CD4-positive, alpha-beta T cell treated with Interleukin-6 for 4 hours (primary cell): ENCODE results near the gene IGSF5.
"Not testable (repeated sequence)": the region's sequence is repeated elsewhere in the genome, so short reads cannot be mapped to it uniquely, and the experiment has no call there.

Source experiments
- DNase-seq: peaks from one replicate; pipeline ENCODE4 v3.0.0-alpha.2; 2020; ENCODE audit warnings: mixed read lengths

The IGSF5 gene

DNA sequence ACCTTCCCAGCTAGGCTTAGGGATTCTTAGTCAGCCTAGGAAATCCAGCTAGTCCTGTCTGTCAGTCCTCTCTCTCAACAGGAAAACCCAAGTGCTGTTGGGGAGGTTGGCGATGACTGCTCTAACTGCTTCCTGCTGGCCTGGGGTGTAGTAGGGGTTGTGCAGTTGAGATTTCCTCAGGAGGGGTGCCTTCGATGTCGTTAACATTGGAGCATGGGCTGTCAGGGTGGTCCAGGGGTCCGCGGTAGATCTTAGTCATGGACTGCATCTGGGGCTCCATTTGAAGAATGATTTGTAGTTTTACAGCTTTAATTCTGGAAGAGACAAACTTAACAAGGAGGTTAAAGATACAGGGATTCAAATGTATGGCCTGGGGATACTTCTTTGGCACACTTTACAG is 5.5 kb upstream of the IGSF5 start:
- not testable (repeated sequence) for DNase-seq

DNA sequence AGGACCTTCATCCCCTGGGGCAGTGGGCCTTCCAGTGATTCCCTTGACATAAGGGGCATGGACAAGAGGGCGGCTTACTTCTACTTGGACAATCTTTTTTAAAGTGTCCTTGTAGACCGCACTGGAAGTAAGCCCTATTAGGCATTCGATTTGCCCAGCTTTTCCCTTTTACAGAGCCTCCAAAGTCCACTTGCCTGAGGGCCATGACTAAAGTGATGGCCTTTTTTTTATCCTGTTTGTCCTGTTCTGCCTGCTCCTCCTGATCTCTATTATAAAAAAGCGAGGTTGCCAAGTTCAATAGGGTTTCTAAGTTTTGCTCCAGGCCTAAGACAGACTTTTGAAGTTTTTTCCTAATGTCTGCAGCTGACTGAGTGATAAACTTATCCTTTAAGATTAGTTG is 2.4 kb upstream of the IGSF5 start:
- not testable (repeated sequence) for DNase-seq

DNA sequence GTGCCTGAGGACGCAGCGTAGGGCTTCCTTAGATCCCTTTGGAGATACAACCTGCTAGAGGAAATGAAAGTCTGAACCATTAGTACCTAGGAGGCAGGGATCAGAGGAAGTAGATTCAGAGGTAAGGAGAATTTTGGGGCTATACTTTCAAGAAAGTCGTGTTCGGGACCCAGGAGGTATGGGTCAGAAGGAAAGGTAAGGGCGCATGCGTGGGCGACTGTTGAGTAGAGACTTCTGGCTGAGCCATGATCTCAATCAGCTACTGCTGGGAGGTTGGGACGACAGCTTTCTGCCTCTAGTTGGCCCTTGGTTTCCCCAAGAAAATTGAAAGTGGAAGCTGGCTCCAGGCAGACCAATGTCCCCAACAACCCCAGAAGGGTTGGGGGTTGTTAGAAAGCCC is 349 bp downstream of the IGSF5 start:
- DNase-seq: not testable (repeated sequence)

DNA sequence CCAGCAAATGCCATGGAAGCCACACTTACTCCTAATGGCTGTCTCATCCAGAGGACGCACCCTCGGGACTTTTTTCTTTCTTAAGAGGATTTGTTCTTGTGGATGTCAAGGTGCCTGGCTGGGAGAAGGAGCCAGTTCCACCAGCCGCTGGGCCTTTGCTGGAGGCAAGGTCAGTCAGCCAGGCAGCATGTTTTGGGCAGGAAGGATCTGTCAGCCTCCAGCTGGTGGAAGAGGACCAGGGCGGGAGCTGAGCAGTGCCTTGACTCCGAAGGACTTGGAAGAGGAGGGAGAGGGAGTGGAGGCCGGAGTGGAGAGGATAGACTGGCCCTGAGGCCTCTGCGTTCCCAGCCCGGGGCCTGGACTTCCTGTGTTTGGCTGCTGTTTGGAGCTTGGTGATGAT is 5.7 kb downstream of the IGSF5 start:
- no peak for DNase-seq

DNA sequence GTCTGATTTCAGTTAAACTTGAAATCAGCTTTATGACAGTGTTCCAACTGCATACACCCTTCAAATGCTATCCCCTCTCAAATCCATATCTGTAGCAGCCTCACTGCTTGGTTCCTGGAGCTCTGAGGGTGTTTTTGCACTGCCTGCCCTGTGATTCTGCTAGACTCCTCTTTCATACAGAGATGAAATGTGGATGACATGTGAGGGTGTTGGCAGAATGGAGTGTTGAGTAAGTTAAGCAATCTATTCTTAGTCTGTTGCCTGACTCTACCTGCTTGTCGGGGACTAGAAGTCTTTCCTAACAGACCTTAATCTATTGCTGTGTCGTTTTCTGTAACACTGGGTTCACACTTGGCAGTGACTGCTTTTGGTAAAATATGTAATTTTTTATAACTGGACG is 9.8 kb downstream of the IGSF5 start:
- DNase-seq: no peak

DNA sequence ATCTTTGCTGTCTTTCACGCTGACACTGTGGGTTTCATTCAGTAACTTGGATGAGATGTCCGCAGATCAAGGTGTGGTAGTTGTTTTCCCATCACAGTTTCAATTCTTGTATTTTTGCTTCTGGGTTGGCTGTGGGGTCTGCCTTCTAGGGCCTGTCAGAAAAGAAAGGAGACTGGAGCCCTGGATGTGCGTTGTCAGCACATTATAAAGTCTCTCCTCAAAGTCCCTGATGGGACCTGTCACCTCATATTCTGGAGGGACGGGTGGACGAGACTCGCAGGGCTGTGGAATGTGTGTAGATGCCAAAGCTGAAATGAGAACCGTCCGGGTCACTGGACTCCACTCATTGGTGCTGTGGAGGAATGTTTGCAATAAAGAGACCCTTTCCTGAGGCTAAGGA is 11.3 kb downstream of the IGSF5 start:
- no peak for DNase-seq

DNA sequence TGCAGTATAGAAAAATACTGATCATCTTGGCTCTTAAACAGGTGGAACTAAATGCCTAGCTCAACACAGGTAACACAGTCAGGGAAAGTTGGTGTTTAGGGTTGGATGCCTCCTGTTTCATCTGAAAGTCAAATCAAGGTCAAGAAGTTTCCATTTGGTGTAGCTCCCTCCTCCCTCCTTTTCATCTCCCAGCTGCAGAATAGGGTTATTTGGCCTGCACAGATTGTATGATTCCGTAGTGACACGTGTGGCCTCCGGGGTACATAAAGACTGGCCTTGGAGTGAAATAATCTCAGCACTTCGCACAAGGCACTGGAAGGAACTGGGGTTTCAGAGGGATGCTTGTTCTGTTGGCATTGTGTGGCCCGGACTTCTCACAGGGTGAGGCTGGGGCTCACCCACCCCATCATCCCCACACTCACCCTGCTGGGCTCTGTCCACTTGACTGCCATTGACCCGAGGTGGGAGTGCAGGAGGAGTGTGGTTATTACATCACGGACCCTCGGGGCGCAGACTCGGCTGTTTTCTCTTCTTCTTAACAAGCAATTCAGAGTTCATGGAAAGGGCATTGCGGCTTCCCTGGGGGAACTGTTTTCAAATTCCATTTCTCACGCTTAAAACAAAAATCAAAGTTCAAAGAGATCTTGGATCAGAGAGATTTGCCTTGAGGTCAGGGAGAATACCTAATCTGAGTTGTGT is 18.4 kb downstream of the IGSF5 start:
- no peak for DNase-seq

DNA sequence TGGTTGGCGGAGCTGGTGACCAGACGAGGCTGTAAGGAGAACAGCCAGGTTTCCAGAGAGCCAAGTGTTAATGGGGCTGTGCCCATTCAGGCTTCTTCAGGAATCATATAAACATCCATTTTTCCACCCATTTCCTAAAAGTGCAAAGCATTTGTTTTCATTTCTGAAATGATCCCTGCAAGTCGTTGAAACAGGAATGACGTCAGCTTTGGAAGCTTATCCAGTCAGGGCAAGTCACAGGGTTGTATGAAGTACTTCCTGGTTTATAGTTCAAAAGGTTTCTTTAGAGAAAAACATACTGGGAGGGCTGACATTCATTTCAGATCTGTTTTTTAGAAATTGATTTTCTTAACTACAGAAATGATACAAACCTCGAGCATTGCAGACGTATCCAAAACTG is 29.2 kb downstream of the IGSF5 start:
- no peak for DNase-seq

DNA sequence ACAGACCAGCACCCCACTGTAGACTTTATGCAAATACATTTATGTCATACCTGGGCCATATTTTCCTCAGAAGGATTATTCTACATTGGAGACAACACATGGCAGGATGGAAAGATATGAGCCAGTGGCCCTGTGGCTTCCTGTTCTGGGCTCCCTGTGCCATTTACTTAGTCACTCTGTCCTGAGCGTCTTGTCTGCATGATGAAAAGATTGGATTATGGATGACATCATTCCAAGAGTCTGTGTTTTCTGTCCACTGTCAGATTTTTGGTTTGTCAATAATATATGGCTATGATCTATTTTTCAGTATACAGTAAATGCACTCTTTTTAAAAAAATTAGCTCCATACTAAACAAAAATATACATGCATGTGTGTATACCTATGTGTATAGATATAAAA is 30.8 kb downstream of the IGSF5 start:
- no peak for DNase-seq

DNA sequence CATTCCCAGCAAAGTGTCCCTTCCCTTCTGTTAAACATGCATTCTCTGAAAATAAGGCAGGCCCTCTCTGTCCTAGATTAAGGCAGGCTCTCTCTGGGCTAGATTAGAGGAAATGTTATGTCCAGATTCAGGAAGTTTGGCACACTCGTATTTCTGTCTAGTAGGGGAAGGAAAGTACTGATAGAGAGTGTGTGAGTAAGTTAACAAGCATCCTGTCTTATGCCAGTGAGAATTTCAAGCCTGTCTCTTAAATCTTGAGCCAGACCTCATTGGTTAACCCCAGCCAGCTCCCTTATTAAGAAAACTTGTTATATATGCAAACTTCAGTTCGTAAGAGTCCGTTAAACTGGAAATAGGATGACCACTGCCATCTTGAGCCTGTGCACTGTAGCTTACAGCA is 31.6 kb downstream of the IGSF5 start:
- DNase-seq: no peak

DNA sequence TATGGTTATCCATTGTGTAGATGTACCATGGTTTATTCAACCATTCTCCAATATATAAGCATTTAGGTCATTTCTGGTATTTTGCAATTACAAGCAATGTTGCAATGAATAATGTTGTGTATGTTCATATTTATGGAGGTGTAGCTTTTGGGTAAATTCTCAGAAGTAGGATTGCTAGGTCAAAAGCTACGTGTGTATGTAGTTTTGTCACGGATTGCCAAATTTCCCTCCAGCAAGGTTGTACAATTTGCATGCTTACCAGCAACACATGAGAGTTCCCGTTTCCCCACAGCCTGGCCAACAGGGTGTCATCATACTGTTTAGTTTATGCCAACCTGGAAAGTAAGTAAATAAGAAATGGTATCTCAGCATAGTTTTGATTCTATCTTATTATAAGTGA is 36.3 kb downstream of the IGSF5 start:
- DNase-seq: no peak

DNA sequence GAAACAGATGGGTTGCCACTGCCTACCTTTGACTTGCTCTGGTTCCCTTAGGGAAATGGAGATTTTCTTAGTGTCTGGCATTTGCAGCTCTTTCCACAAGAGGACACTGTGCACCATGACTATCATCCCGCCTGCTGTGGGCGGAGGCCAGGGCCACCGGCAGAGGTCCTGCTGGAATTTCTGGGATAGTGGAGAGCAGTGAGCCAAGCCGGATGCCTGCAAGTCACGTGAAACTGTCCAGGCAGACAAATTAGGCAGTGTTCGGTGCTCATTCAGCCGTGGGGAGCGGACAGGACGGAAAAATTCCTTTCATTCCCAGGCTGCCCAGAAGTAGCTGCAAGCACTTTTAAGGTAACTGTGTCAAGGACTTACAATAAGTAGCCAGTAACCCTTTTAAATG is 43.4 kb downstream of the IGSF5 start:
- no peak for DNase-seq

DNA sequence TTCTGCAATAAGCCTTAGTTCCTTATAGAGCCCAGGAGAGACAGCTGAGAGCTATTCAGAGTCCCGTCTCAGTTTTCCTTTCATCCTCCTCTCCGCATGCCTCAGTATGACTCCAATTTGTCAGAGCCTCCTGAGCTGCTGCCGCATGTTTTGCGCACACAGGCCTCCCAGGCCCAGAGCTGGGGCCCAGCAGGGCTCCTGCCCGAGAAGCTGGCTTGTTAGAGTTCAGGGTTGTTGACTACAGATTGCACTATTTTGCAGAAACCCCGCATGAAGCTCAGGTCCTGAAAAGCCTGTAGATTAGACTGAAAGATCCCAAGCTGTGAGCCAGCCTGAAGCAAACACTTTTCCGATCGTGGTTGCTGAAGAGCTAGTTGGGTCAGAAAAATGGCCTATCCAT is 51.5 kb downstream of the IGSF5 start:
- DNase-seq: no peak

DNA sequence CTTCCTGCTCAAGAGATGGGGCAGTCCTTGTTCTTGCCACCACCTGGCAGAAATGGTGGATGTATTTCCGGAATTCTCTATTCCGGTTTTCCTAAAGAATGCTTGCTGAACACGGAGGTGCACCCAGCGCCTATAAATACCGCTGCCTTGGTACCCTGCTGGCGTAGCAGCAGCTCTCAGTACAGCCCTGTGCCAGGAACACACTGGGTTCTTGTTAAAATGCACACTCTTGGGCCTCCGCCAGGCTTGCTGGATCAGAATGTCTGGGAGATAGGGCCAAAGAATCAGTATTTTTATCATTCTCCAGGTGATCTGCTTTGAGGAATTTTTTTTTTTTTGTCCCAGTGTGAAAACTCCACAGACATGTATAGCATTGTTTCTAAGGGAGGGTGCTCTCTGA is 54.2 kb downstream of the IGSF5 start:
- DNase-seq: no peak

DNA sequence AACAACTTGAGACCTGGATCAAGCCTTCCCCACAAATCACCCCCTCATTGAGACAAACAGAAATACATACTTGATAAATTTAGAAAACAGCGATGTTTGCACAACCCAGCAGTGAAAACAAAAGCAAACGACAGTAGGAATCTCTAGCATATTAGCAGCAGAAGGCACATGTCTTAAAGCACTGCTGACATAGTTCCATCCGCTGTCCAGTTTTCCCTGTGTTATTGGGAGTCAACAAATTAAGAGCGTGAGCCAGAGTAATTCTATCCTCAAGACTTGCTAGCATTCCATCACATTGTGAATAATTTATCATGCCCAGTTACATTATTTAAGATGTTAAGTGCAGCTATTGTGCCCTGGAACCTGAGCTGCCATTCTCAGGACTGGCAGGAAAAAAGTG is 55.3 kb downstream of the IGSF5 start:
- no peak for DNase-seq

DNA sequence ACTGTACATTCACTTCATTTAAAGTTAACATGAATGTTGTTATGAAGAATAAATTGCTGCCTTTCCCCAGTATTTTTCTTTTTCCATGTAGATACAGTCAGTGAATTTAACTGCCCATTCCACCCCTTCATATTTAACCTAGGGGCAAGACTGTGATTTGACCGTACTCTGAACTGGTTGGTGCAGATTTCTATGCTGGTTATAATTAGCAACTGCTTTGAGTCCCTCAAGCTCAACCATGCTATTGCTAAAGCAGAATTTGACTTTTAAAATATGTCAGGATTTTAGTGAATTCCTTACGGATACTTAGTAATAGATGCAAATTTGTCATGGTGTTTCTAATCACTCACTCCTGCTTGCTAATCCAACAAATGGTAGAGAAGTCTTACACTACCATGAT is 57.2 kb downstream of the IGSF5 start:
- DNase-seq: no peak

DNA sequence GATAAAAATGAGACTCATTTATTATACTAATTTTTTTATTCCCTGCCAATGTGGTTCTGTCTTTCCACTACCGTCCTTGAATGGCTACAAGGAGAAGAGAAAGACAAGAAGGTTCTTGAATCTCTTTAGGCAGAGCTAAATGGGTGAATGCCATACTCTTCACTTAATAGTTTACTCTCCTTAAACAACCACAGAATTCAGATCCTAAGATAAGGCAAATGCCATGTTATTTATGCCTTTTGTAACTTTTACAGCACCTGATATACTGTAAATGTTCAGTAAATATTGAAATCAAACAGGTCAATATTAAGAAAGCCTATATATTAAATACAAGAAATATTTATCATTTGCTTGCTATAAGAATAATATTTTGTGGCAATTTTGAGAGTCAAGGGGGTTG is 58.4 kb downstream of the IGSF5 start:
- DNase-seq: no peak

DNA sequence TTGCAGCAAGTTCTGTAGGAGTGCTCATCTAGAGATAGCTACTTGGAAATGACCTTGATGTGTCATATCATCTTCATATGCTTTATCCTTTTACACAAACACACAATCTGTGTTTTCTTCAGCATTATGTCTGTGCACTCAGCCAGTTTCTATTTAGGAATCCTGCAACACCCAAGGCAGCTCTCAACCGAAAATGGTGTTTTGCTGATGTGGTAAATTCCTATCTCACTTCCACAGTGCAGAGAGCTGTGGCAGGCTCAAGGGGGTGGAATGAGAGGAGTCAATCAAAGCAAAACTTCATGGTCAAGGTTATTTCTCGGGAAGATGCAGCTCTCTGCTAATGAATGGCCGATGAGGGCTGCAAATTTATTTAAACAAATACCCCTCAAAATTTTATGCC is 59.3 kb downstream of the IGSF5 start:
- DNase-seq: no peak

DNA sequence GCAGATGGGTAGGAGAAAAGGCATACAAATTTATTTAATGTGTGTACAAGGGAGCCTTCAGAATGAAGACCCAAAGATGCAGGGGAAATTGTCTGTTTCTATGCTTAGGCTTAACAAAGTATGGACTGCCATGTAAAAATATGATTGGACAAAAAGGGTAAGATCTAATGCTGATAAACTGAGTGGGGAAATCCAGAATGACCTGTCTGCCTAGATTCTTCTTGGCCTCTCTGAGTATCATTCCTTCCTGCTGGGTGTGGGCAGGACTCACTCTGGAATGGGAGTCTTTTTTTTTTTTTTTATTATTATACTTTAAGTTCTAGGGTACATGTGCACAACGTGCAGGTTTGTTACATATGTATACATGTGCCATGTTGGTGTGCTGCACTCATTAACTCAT is 61.0 kb downstream of the IGSF5 start:
- no peak for DNase-seq

DNA sequence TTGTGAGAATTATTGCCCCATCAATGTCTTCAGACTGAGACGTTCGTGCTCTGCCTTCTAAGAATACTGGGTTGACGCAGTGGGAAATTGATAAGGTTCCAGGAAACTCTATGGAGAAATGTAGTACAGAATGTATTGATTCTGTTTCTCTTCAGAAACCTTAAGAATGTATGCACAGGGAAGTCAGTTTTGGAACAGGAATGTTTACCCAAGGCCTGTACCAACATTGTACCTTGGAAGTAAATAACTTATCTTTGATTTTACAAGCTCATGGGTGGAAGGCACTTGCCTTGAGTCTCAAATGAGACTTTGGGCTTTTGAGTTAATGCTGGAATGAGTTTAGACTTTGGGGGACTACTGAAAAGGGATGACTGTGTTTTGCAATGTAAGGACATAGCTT is 62.8 kb downstream of the IGSF5 start:
- no peak for DNase-seq

DNA sequence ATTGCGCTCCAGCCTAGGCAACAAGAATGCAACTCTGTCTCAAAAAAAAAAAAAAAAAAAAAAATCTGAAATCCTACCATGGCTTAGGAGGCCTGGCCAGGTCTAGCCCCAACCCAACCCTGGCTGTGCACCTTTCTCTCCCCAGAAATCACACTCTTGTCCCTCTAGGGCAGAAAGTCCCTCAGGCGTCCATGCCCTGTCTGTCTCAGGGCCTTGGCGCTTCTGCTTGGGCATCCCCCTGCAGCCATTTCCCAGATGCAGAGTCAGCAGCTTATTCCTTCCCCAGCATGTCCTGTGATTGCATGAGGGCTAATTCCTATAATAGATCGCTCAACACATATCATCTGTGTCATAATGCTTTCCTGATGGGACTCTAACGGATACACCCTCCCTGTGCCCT is 65.0 kb downstream of the IGSF5 start:
- DNase-seq: no peak

DNA sequence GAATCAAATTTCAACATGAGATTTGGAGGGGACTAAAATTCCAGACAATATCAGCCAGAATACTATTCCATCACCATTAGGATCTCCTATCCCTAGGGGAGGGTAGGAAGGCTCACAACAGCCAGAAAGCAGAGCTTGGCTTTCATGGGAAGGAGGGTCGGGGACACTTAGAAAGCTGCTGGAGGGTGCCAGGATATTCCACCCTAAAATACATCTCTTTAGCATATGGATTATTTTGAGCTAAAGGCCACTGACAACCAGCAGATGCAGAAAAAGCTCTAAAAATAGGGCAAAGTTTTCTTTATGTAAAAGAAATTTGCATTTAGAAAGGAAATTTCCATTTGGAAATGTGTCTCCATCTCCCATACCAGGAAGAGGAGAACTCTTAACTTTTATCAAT is 68.0 kb downstream of the IGSF5 start:
- no peak for DNase-seq

DNA sequence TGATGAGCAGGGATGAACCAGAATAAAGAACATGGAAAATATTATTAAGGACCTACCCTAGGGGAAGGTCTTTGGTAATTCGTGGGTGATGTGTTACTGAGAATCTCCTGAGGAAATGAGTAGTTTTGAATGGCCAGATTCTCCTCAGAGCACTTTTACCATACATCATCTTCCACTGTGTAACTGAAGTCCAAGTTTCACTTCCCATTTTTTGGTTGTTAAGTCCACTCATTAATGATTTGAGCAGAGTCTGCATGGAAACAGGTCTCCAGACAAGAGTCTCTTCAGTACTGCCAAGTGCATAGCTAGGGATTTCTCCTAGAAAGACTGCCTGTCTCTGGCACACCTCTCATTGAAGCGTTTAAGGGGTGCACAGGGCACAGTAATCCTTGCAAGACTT is 73.6 kb downstream of the IGSF5 start:
- DNase-seq: no peak

DNA sequence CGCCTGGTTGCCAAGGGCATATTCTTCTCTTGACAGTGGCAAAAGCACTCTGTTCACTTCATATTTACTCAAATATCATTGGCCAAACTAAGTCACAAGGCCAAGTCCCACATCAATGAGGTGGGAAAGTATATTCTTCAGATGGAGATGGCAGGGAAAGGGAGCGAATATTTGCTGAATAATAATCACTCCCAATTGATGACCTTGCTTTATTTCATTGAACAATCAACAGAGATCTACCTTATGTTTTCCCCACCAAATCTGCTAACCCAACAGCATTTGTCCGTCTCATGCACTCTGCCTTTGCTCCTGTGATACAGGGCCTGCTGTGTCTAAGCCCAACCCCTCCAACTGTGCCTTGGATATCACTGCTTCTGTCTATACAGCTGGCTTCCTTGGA is 77.1 kb downstream of the IGSF5 start:
- DNase-seq: no peak

DNA sequence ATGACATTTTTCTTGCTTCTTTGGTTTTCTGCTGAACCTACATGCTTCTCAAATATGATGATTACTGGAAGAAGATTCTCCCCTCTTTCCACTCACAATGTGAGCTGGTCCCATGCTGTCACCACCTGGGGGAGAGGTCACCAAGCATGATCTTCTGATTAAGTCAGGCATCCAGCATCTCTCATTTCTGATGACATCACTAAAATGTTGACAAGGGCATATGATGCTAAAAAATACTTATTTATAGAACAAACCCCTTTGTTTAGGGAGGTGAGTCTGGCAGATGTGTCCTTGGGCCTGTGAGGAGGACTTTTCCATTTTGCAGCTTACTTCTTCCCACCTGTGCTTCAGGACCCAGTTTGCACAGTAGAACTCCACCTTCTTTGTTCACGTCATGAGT is 80.3 kb downstream of the IGSF5 start:
- DNase-seq: no peak

DNA sequence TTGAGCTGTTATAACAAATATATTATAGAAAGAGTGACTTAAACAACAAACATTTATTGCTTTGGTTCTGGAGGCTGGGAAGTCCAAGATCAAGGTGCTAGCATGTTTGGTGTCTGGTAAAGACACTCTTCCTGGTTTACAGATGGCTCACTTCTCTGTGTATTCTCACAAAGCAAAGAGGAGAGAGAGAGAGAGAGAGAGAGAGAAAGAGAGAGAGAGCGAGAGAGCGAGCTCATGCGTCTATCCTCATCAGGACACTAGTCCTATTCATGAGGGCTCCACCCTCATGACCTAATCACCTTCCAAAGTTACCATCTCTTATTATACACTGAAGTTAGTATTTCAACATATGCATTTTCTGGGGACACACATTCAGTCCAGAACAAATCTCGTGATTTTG is 89.6 kb downstream of the IGSF5 start:
- DNase-seq: no peak
